Dendritic cell treated with granulocyte-macrophage colony-stimulating factor and Interleukin-4, amounts not matched to agents 40 ng/mL and 50 ng/mL, for 4 days (primary cell): ENCODE data around the gene NAA11.

ENCODE experiments used
- H3K27ac Mint-ChIP-seq: one replicate; pipeline ENCODE4 v1.8.0; 2022; ENCODE audit warnings: mild to moderate bottlenecking, mixed read lengths
- H3K27me3 Mint-ChIP-seq: one replicate; pipeline ENCODE4 v1.8.0; 2022; ENCODE audit warnings: mild to moderate bottlenecking, mixed read lengths
- H3K36me3 Mint-ChIP-seq: one replicate; pipeline ENCODE4 v1.8.0; 2022; ENCODE audit warnings: low read depth, mixed read lengths
- H3K4me1 Mint-ChIP-seq: one replicate; pipeline ENCODE4 v1.8.0; 2022; ENCODE audit warnings: low read depth, mixed read lengths
- H3K4me3 Mint-ChIP-seq: one replicate; pipeline ENCODE4 v1.8.0; 2022; ENCODE audit warnings: mild to moderate bottlenecking, moderate library complexity, mixed read lengths
- H3K9me3 Mint-ChIP-seq: one replicate; pipeline ENCODE4 v1.8.0; 2022; ENCODE audit warnings: mixed read lengths
- intact Hi-C: fragments of 100-400 bp; cut with micrococcal nuclease; formaldehyde crosslinking; loops from one replicate; pipeline ENCODE4 v1.15.0; 2022

Gene NAA11

GRCh38 chr4:79325864-79326328 lies at the start of gene NAA11:
Gene NAA11, minus strand, starts transcription at chr4:79326061. Its CDS starts 184 bp downstream, at chr4:79325877.
- Mint-ChIP-seq H3K27ac (no peak within 1 kb of the TSS), H3K27me3 (no peaks in the 10 kb centered on the region), H3K4me3 (no peak within 1 kb of the TSS), H3K9me3 (peaks cover 14% of the 10 kb centered on the region), H3K4me1 (no peaks in the 10 kb centered on the region), H3K36me3 (no peaks in the 10 kb centered on the region)
- intact Hi-C loops: no loop called here

- Mint-ChIP-seq H3K27ac (no peak overlapping the region), H3K27me3 (no peaks in the 10 kb centered on the region), H3K36me3 (no peaks in the 10 kb centered on the region), H3K4me3 (no peak overlapping the region), H3K9me3 (no peaks in the 10 kb centered on the region), H3K4me1 (no peaks in the 10 kb centered on the region)
- intact Hi-C loops: no loop called here
Observed at GRCh38 chr4:79370026-79370425, 44.2 kb upstream of the NAA11 start.

- intact Hi-C loops: no loop called here
- no peaks in the 10 kb centered on the region for H3K4me1 Mint-ChIP-seq
- H3K36me3 Mint-ChIP-seq: no peaks in the 10 kb centered on the region
- no peaks in the 10 kb centered on the region for H3K27me3 Mint-ChIP-seq
- no peak overlapping the region for H3K27ac Mint-ChIP-seq
- no peaks in the 10 kb centered on the region for H3K9me3 Mint-ChIP-seq
- H3K4me3 Mint-ChIP-seq: no peak overlapping the region
Observed at GRCh38 chr4:79367096-79367495, 41.2 kb upstream of the NAA11 start.

- Mint-ChIP-seq H3K27ac (no peak overlapping the region), H3K36me3 (no peaks in the 10 kb centered on the region), H3K9me3 (no peaks in the 10 kb centered on the region), H3K4me1 (no peaks in the 10 kb centered on the region), H3K27me3 (no peaks in the 10 kb centered on the region), H3K4me3 (no peak overlapping the region)
- intact Hi-C loops: no loop called here
Observed at GRCh38 chr4:79366422-79366821, 40.6 kb upstream of the NAA11 start.

DNA sequence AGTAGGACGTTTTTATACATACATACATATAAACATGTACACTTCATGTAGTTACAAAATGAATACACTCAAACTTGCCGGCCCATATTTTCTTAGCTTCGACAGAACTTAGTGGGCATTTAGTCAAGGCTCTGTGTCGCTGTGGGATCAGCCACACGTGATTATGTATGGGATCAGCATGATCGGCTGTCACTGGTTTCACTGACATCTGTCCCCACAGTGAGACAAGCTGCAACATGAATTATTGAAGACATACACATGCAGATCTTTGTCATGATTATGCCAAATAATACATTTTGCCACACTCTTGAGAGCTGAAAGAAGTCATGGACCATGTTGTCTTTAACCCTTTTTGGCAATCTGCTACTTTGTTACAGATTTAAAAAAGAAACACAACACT lies 38.2 kb upstream of the NAA11 start:
- Mint-ChIP-seq H3K36me3 (no peaks in the 10 kb centered on the region), H3K4me1 (no peaks in the 10 kb centered on the region), H3K9me3 (no peaks in the 10 kb centered on the region), H3K27ac (no peak overlapping the region), H3K27me3 (no peaks in the 10 kb centered on the region), H3K4me3 (no peak overlapping the region)
- intact Hi-C loops: no loop called here

DNA sequence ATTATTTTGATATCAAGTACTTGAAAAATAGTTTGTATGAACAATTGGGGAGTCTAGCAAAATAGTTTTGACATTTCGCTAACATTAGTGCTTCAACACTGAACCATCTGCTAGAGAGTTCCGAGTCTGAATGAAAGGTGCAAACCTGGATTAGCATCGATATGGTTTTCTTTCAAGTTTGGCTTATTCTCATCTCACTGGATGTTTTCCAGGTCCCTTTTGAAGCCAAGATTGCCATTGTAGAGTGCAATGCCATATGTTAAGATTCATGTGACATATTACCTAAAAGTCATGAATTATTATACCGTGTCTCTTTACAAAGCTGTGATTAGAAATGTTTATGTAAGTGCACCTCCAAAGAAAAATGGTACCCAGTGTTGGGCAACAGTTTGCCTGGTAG lies 36.8 kb upstream of the NAA11 start:
- H3K27ac Mint-ChIP-seq: no peak overlapping the region
- H3K4me3 Mint-ChIP-seq: no peak overlapping the region
- intact Hi-C loops: no loop called here
- no peaks in the 10 kb centered on the region for H3K36me3 Mint-ChIP-seq
- no peaks in the 10 kb centered on the region for H3K27me3 Mint-ChIP-seq
- no peaks in the 10 kb centered on the region for H3K4me1 Mint-ChIP-seq
- no peaks in the 10 kb centered on the region for H3K9me3 Mint-ChIP-seq

DNA sequence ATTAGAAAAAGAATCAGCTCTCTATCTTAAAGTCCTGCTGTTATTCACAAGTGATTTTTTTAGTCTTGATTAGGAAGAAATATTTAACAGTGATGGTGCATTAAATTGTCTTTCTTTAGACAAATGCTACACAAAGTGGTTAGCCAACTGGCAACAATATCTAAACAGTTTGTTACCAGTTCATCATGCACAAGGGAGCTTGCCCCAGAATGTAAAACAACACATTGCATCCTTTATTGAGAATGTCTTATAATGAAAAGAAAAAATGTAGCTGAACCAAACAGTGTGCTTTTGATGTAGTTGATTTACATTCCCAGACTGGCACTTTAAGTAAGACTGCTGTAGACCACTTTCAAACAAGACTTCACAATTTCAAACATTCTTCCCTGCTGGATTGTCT lies 34.1 kb upstream of the NAA11 start:
- no peaks in the 10 kb centered on the region for H3K4me1 Mint-ChIP-seq
- H3K4me3 Mint-ChIP-seq: no peak overlapping the region
- H3K27me3 Mint-ChIP-seq: no peaks in the 10 kb centered on the region
- no peaks in the 10 kb centered on the region for H3K36me3 Mint-ChIP-seq
- intact Hi-C loops: no loop called here
- no peaks in the 10 kb centered on the region for H3K9me3 Mint-ChIP-seq
- H3K27ac Mint-ChIP-seq: no peak overlapping the region

- H3K27me3 Mint-ChIP-seq: no peaks in the 10 kb centered on the region
- no peaks in the 10 kb centered on the region for H3K9me3 Mint-ChIP-seq
- H3K4me1 Mint-ChIP-seq: no peaks in the 10 kb centered on the region
- H3K4me3 Mint-ChIP-seq: no peak overlapping the region
- H3K36me3 Mint-ChIP-seq: no peaks in the 10 kb centered on the region
- intact Hi-C loops: no loop called here
- no peak overlapping the region for H3K27ac Mint-ChIP-seq
Observed at GRCh38 chr4:79358438-79358837, 32.6 kb upstream of the NAA11 start.

GRCh38 chr4:79357365-79357764 lies 31.5 kb upstream of the NAA11 start:
- H3K36me3 Mint-ChIP-seq: no peaks in the 10 kb centered on the region
- no peaks in the 10 kb centered on the region for H3K9me3 Mint-ChIP-seq
- H3K4me3 Mint-ChIP-seq: no peak overlapping the region
- no peaks in the 10 kb centered on the region for H3K27me3 Mint-ChIP-seq
- intact Hi-C loops: no loop called here
- no peak overlapping the region for H3K27ac Mint-ChIP-seq
- H3K4me1 Mint-ChIP-seq: no peaks in the 10 kb centered on the region

DNA sequence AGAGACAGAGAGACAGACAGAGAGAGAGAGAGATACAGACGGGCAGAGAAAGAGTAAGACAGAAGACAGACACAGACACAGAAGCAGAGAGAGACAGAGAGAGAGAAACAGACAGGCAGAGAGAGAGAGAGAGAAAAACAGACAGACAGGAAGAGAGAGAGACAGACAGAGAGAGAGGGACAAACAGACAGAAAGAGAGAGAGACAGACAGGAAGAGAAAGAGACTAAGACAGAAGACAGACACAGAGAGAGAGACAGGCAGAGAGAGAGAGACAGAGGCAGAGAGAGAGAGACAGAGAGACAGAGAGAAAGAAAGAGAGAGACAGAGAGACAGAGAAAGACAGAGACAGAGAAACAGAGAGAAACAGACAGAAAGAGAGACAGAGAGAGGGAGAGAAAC lies 27.2 kb upstream of the NAA11 start:
- H3K4me3 Mint-ChIP-seq: no peak overlapping the region
- no peaks in the 10 kb centered on the region for H3K36me3 Mint-ChIP-seq
- H3K9me3 Mint-ChIP-seq: no peaks in the 10 kb centered on the region
- no peaks in the 10 kb centered on the region for H3K27me3 Mint-ChIP-seq
- H3K4me1 Mint-ChIP-seq: no peaks in the 10 kb centered on the region
- intact Hi-C loops: no loop called here
- H3K27ac Mint-ChIP-seq: no peak overlapping the region

DNA sequence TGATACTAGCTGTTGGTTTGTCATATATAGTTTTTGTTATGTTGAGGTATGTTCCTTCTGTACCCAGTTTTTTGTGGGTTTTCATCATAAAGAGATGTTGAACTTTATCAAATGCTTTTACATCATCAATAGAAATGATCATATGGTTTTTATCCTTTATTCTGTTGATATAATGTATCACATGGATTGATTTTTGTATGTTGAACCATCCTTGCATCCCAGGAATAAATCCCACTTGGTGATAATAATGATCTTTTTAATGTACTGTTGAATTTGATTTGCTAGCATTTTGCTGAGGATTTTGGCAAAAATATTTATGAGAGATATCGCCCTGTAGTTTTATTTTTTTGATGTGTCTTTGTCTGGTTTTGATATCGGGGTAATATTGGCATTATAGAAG lies 22.5 kb upstream of the NAA11 start:
- Mint-ChIP-seq H3K9me3 (peaks cover 19% of the 10 kb centered on the region), H3K4me3 (no peak overlapping the region), H3K27me3 (no peaks in the 10 kb centered on the region), H3K27ac (no peak overlapping the region), H3K36me3 (no peaks in the 10 kb centered on the region), H3K4me1 (no peaks in the 10 kb centered on the region)
- intact Hi-C loops: no loop called here

- Mint-ChIP-seq H3K4me1 (no peaks in the 10 kb centered on the region), H3K9me3 (peaks cover 37% of the 10 kb centered on the region), H3K4me3 (no peak overlapping the region), H3K27ac (no peak overlapping the region), H3K36me3 (no peaks in the 10 kb centered on the region), H3K27me3 (no peaks in the 10 kb centered on the region)
- intact Hi-C loops: no loop called here
Observed at GRCh38 chr4:79341893-79342653, 16.2 kb upstream of the NAA11 start.

DNA sequence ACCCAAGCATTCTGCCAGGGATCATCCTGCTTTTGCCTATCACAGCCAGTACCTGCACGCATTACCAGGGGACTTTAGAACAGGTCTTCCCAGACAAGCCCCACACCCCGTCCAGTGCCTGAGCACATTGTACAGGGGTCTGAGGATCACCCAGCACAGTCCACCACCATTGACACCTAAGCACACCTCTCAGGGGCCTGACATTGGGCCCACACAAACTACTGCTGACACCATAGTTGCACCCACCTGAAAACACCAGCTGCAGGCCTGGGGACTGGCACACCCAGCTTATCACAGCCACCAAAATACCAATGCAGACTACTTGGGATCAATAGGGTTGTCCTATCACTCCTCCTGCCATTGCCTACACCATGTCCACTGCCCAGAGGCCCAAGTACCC lies 14.7 kb upstream of the NAA11 start:
- H3K4me1 Mint-ChIP-seq: no peaks in the 10 kb centered on the region
- intact Hi-C loops: no loop called here

DNA sequence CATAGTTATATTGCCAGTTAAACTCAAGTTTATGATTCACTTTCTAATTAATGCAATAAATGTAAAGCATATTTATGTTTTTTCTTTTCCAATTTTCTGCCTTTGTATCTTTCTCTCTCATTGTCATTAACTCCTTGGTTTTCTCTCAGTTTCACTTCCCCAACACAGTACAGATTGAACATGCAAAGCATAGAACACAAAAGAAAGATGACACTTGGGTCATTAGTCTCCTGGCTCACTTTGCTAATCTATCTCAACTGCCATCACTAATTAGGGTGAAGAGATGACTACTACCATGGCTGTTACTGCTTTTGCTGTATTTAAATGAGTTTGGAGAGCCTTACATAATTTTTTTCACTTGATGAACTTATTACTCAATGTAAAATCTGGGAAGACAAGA lies 12.3 kb upstream of the NAA11 start:
- intact Hi-C loops: no loop called here
- Mint-ChIP-seq H3K9me3 (peaks cover 25% of the 10 kb centered on the region), H3K36me3 (no peaks in the 10 kb centered on the region), H3K27me3 (no peaks in the 10 kb centered on the region), H3K4me3 (no peak overlapping the region), H3K4me1 (no peaks in the 10 kb centered on the region), H3K27ac (no peak overlapping the region)

More for the DNA sequence above, 14.7 kb upstream of the NAA11 start:
- peaks cover 25% of the 10 kb centered on the region for H3K9me3 Mint-ChIP-seq
- no peak overlapping the region for H3K4me3 Mint-ChIP-seq
- H3K27ac Mint-ChIP-seq: no peak overlapping the region
- H3K27me3 Mint-ChIP-seq: no peaks in the 10 kb centered on the region
- H3K36me3 Mint-ChIP-seq: no peaks in the 10 kb centered on the region

DNA sequence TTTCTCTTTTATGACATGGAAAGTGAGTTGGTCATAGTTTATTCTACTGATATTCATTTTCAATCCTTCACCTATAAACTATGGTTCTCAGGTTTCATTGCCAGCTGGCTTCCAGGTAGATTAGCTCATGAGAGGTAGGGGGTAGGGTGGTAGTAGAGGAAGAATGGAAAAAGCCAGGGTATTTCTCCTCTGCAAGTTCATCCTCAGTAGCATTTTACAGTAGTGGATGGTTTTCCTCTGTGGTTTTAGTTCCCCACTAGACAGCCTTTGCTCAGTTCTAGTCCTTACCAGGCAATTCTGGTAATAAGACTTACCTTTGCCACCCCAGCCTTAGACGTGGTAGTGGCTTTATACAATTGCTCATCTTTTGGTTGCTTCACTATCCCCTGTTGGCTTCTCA lies 8.9 kb upstream of the NAA11 start:
- Mint-ChIP-seq H3K4me3 (no peak overlapping the region), H3K27ac (no peak overlapping the region), H3K4me1 (peaks cover 4% of the 10 kb centered on the region), H3K9me3 (no peaks in the 10 kb centered on the region), H3K36me3 (no peaks in the 10 kb centered on the region), H3K27me3 (no peaks in the 10 kb centered on the region)
- intact Hi-C loops: no loop called here
